Stimulated activated naive CD8-positive, alpha-beta T cell treated with anti-CD3 and anti-CD28 coated beads, Interleukin-15, amount 100 ng/mL, for 72 hours (primary cell): ENCODE results near the gene SPN.
"Not testable (repeated sequence)": the region's sequence is repeated elsewhere in the genome, so short reads cannot be mapped to it uniquely, and the experiment has no call there.

Experiments used
- ATAC-seq: fragments of 150-1000 bp; cut with Tn5 transposase; 2 replicates; pipeline ENCODE4 v1.10.0; 2021; ENCODE audit warnings: mild to moderate bottlenecking, moderate library complexity
- DNase-seq, 2 donors: peaks; one replicate each; pipeline ENCODE4 v3.0.0; 2021 to 2022
- H3K27ac Mint-ChIP-seq, 2 donors: one replicate each; pipeline ENCODE4 v1.8.0; 2022; ENCODE audit warnings: mild to moderate bottlenecking in 2 of 2, mixed read lengths in 2 of 2, moderate library complexity in 2 of 2
- H3K27me3 Mint-ChIP-seq: one replicate; pipeline ENCODE4 v1.8.0; 2022; ENCODE audit warnings: mixed read lengths
- H3K4me1 Mint-ChIP-seq: one replicate; pipeline ENCODE4 v1.8.0; 2022; ENCODE audit warnings: mild to moderate bottlenecking, mixed read lengths
- H3K4me3 Mint-ChIP-seq, 2 donors: one replicate each; pipeline ENCODE4 v1.8.0; 2022; ENCODE audit warnings: mild to moderate bottlenecking in 2 of 2, mixed read lengths in 2 of 2, moderate library complexity in 1 of 2
- H3K9me3 Mint-ChIP-seq, 2 donors: one replicate each; pipeline ENCODE4 v1.8.0; 2022; ENCODE audit warnings: mixed read lengths in 2 of 2

Gene SPN

DNA sequence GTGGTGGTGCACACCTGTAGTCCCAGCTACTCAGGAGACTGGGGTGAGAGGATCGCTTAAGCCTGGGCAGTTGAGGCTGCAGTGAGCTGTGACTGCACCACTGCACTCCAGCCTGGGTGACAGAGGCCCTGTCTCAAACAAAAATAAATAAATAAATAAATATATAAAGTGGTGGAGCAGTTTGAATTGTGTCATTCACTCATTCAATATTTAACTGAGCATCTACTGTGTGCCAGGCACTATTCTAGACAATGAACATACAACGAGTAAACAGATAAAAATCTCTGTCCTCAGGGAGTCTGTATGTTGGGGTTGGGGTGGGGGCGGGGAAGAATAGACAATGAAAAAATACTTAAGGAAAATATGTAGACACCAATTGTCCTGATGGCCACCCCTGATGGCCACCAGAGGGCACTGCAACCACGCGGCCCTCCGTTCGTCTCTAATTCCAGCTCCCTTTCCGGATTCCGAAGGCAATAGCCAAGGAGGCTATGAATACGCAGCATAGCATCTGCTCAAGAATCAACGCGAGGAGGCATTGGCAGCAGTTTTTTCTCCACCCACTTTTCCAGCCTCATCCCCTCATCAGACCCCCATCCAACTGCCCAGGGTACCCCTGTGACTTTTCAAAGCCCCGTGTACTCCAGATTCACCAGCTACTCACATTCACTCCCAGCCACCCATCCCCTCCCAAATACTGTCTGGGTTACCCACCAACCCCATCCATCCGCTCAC lies 37.4 kb downstream of the SPN start:
- H3K4me3 Mint-ChIP-seq, result peak overlapping the region; percentile 55 to 60
- H3K4me1 Mint-ChIP-seq, result peaks cover 28% of the 10 kb centered on the region
- H3K27me3 Mint-ChIP-seq, result no peaks in the 10 kb centered on the region
- ATAC-seq (peak; percentile 71), DNase-seq (peak; percentile 73 to 76)
- no peak overlapping the region for H3K27ac Mint-ChIP-seq
- no peaks in the 10 kb centered on the region for H3K9me3 Mint-ChIP-seq

DNA sequence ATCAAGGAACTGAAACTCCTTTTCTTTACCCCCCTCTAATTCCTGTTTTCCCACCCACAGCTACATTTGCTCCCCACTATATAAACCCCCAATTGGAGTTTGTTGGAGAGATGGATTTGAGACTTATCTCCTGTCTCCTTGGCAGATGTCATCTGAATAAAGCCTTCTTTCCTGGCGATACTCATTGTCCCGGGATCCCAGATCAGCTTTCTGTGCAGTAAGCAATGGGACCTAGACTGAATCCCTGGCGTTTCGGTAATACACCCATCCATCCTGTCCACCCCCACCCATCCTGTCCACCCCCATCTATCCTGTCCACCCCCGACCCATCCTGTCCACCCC lies 38.1 kb downstream of the SPN start:
- no peak overlapping the region for H3K27ac Mint-ChIP-seq
- no peaks in the 10 kb centered on the region for H3K27me3 Mint-ChIP-seq
- H3K4me1 Mint-ChIP-seq, result peaks cover 28% of the 10 kb centered on the region
- peak overlapping the region in 1 of 2 donors; percentile 60 for H3K4me3 Mint-ChIP-seq
- no peaks in the 10 kb centered on the region for H3K9me3 Mint-ChIP-seq
- DNase-seq (no peak), ATAC-seq (no peak)

DNA sequence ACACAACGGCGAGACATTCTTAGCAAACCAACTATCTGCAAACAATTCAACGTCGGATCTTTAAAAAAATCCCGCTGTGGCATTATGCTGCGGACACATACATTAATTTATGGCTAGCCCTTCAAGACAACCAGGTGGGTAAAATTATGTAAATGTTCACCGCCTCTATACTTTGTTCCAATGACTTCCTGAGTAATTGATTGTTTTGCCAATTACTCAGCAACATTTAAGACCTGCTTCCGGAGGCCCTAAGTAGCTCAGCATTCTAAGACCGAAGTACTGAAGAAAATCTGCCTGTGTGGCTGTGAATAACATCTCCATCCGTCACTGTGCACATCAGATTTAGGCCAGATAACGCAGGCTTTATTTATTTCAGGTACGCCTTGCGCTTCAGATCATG lies 39.2 kb downstream of the SPN start:
- Mint-ChIP-seq H3K4me3 (peak overlapping the region; percentile 77 to 78), H3K4me1 (peaks cover 28% of the 10 kb centered on the region), H3K27ac (peak overlapping the region; percentile 81 to 92), H3K27me3 (no peaks in the 10 kb centered on the region), H3K9me3 (no peaks in the 10 kb centered on the region)
- peak; percentile 32 for ATAC-seq
- no peak for DNase-seq

DNA sequence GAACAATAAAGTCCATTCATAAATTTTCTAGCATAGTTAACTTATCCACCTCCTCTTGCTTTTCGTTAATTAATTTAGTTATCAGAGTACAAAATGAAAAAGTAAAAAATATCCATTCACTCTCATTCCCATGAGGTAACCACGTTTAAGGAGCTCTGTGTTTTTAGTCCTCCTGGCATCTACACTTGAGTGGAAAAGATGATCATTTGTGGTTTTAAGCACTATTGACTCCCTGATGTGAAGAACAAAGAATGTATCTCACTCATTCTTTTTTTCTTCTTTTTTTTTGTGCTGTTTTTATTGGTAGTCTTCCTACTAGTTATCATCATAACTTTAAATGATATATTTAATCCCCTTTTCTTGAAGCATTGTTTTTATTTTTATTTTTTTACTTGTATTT lies 42.0 kb downstream of the SPN start:
- H3K27me3 Mint-ChIP-seq, result no peaks in the 10 kb centered on the region
- peaks cover 33% of the 10 kb centered on the region for H3K4me1 Mint-ChIP-seq
- H3K27ac Mint-ChIP-seq, result no peak overlapping the region
- ATAC-seq (no peak), DNase-seq (no peak)
- H3K4me3 Mint-ChIP-seq, result no peak overlapping the region
- H3K9me3 Mint-ChIP-seq, result no peaks in the 10 kb centered on the region

DNA sequence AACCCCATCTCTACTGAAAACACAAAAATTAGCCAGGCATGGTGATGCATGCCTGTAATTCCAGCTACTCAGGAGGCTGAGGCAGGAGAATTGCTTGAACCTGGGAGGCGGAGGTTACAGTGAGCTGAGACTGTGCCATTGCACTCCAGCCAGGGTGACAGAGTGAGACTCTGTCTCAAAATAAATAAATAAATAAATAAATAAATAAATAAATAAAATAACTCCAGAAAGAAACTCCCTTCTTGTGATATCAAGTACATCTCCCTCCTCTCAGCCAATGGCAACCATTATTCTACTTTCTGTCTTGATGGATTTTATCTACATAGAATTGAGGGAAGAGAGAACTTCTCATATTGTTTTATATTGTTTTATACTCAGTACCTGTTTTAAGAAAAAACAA lies 44.1 kb downstream of the SPN start:
- H3K4me1 Mint-ChIP-seq, result peaks cover 23% of the 10 kb centered on the region
- not testable (repeated sequence) for H3K27me3 Mint-ChIP-seq, H3K27ac Mint-ChIP-seq, H3K9me3 Mint-ChIP-seq, H3K4me3 Mint-ChIP-seq, DNase-seq, ATAC-seq

DNA sequence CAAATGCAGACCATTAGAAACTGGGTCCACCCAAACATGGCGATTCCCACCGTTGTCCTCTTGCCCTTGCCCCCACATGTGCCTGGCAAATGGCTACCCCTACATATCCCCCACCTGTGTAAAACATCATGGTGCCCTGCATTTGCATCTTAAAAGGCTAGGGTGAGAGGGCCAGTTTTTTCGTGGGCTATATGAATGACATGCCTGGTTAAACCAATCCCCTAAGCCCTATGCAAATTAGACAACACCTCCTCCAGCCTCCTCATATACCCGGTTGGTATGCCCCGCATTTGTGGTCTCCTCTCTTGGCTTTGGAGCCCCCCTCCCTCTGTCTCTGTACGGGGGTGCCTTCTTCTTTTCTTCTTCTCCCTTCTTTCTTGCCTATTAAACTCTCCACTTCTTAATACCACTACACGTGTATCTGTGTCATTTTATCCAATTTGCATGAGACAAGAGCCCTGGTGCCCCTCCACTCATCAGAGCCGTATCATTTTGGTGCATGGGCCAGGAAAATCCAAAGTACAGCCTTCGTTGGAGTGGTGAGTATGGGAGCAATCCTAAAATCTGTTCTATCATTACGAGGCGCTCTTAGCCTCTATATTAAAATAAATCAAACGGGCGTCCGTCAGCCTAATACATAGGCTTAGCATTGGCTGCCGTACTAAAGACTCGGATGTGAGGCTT lies 46.0 kb downstream of the SPN start:
- Mint-ChIP-seq H3K27ac (no peak overlapping the region), H3K27me3 (no peaks in the 10 kb centered on the region), H3K4me1 (peaks cover 14% of the 10 kb centered on the region), H3K9me3 (no peaks in the 10 kb centered on the region), H3K4me3 (no peak overlapping the region)
- DNase-seq (no peak), ATAC-seq (no peak)

DNA sequence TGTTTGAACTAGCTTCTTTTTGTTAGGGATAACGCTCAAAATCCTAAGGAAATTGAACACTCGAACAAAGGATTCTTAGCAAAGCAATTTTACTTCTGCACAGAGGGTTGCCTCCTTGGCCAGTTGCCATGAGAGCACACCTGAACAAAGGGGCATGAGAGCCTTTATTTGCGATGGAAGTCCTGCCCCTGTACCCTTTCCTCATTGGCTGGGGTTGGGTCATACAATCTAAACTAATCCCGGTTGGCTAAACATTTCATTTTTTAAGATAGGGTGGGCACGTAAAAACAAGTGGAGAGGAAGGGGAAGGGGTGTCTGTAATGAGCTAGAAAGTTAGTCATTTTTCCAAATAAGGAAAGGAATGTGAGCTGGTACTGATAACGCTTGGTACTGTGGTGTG lies 46.6 kb downstream of the SPN start:
- H3K4me3 Mint-ChIP-seq, H3K9me3 Mint-ChIP-seq, DNase-seq, H3K27me3 Mint-ChIP-seq, H3K27ac Mint-ChIP-seq, ATAC-seq: not testable (repeated sequence)
- peaks cover 14% of the 10 kb centered on the region for H3K4me1 Mint-ChIP-seq

DNA sequence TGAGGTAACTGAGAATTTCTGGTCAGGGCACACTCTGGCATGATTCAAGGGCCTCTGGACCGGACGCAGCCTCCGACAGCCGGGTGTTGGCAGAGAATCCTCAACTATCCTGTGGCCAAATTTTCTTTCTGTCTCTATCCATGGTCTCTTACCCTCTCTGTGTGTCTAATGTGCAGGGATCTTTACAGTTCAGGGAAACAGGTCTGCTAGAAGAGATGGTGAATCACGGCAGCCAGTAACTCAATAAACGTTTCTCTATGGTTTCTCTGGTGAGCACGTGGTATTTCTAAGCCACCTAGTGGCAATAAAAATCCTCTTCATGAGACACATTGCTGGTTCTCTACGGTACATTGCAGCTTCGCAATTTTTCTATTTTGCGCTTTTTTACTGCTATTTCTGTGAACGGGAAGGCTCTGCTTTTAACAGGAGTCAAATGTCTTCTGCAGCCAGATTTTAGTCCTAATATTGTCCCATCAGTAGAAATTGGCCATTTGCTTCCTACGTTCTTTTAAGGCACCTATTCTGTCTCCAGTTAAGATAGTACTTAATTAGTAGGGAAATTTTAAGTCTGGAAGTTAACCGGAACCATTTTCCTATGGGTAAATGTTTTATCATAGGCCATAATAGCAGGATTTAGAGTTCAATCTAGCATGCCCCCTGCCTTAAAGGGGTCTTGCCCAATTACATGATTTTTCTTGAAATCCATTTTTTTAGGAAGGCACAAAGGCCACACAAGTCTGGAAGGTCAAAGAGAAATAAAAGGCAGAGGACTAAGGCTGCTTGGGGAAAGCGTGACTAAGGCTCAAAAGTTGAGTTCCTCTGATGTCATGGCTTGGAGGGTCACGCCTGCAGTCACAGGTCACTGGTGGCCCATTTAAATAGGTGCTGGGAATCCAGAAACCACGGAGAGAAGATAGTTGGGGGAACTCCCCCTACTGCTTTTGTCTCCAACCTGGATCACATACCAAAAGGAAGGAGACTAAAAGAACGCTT lies 47.5 kb downstream of the SPN start:
- Mint-ChIP-seq H3K9me3 (no peaks in the 10 kb centered on the region), H3K27me3 (no peaks in the 10 kb centered on the region), H3K27ac (no peak overlapping the region), H3K4me1 (peaks cover 14% of the 10 kb centered on the region), H3K4me3 (no peak overlapping the region)
- peak; percentile 49 to 53 for DNase-seq
- peak; percentile 98 for ATAC-seq

DNA sequence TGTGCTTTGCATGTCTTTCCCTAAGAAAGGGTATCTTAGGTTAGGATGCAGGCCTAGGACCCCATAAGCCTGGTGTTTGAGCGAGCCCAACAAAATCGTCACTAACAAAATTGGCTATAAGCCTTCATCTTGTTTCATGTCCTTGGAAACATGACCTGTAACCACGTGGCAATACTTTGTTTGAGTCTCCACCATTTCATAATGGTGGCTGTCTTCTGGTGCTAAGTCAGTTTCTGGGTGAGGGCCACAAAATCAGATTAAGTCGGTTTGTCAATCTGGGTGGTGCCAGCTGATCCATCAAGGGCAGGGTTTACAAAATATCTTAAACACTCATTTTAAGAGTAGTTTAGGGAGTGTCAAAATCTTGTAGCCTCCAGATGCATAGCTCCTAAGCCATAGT lies 49.8 kb downstream of the SPN start:
- Mint-ChIP-seq H3K4me3 (no peak overlapping the region), H3K4me1 (peaks cover 14% of the 10 kb centered on the region), H3K9me3 (no peaks in the 10 kb centered on the region), H3K27ac (no peak overlapping the region), H3K27me3 (no peaks in the 10 kb centered on the region)
- no peak for ATAC-seq
- no peak for DNase-seq

DNA sequence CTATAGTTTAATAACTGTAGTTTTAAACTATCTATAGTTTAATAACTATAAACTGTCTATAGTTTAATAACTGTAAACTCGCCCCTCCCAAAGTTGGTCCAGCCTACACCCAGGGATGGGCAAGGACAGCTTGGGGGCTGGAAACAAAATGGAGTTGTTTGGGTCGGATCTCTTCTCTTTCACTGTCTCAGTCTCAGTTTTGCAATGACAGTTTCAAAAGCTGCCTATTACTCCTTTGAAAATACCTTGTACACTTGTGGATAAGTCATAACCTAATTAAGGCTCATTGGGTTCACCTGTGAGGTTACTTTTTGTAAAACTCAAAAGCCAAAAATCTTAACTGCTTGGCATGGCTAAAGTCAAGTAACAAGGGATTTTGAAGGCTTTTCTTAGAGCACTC lies 51.3 kb downstream of the SPN start:
- H3K9me3 Mint-ChIP-seq, result no peaks in the 10 kb centered on the region
- no peak overlapping the region for H3K4me3 Mint-ChIP-seq
- ATAC-seq (peak; percentile 27), DNase-seq (no peak)
- no peak overlapping the region for H3K27ac Mint-ChIP-seq
- no peaks in the 10 kb centered on the region for H3K27me3 Mint-ChIP-seq
- H3K4me1 Mint-ChIP-seq, result peaks cover 20% of the 10 kb centered on the region

DNA sequence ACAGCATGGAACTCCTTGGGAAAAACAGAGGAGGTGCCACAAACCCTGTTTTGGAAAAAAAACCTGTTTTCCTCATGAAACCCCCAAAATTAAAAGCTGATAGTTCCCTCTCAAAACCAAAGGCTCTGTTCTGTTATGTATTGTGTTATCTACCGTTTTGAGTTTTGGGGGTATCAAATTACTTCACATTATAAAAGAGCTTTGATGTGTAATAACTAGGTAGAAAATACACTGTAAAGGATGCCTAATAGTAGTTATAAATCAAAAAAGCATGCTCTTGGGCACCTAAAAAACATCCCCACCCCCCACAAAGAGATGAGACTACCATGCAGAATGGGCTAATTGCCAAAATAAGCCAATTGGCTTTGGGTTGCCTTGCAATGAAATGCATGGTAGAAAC lies 51.9 kb downstream of the SPN start:
- Mint-ChIP-seq H3K9me3 (no peaks in the 10 kb centered on the region), H3K27ac (no peak overlapping the region)
- DNase-seq, result no peak

DNA sequence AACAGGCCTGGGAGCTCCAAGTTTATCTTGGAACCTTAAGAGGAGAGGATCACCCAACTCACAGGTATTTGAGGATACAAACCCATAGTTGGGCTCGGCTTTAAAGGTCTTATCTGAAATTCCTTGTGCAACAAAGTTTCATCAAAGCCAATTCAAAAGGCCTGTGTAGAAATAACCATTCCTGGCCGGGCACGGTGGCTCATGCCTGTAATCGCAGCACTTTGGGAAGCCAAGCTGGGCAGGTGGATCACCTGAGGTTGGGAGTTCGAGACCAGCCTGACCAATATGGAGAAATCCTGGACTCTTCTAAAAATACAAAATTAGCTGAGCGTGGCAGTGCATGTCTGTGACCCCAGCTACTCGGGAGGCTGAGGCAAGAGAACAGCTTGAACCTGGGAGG lies 54.1 kb downstream of the SPN start:
- no peak overlapping the region for H3K4me3 Mint-ChIP-seq
- DNase-seq, result no peak
- H3K27ac Mint-ChIP-seq, result no peak overlapping the region
- H3K9me3 Mint-ChIP-seq, result no peaks in the 10 kb centered on the region
- H3K27me3 Mint-ChIP-seq, result no peaks in the 10 kb centered on the region
- ATAC-seq, result no peak
- peaks cover 19% of the 10 kb centered on the region for H3K4me1 Mint-ChIP-seq

More for the DNA sequence above, 51.9 kb downstream of the SPN start:
- H3K4me1 Mint-ChIP-seq, result peaks cover 18% of the 10 kb centered on the region
- ATAC-seq, result no peak
- no peak overlapping the region for H3K4me3 Mint-ChIP-seq
- no peaks in the 10 kb centered on the region for H3K27me3 Mint-ChIP-seq

DNA sequence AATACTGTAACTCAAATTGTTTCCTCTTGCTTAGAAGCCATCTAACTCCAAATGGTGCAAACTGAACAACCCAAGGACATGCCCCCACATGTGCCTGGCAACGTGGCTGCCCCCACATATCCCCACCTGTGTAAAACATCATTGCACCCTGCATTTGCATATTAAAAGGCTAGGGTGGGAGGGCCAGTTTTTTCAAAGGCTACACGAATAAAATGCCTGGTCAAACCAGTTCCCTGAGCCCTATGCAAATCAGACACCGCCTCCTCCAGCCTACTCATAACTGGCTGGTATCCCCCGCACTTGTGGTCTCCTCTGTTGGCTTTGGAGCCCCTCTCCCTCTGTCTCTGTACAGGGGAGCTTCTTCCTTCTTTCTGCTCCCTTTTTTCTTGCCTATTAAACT lies 56.0 kb downstream of the SPN start:
- no peak for DNase-seq
- ATAC-seq, result no peak
- Mint-ChIP-seq H3K4me3 (no peak overlapping the region), H3K27me3 (no peaks in the 10 kb centered on the region), H3K27ac (peak overlapping the region in 1 of 2 donors; percentile 23), H3K9me3 (no peaks in the 10 kb centered on the region), H3K4me1 (peaks cover 27% of the 10 kb centered on the region)
